ENCODE measurements around the gene PTPRT.

Gene PTPRT

DNA sequence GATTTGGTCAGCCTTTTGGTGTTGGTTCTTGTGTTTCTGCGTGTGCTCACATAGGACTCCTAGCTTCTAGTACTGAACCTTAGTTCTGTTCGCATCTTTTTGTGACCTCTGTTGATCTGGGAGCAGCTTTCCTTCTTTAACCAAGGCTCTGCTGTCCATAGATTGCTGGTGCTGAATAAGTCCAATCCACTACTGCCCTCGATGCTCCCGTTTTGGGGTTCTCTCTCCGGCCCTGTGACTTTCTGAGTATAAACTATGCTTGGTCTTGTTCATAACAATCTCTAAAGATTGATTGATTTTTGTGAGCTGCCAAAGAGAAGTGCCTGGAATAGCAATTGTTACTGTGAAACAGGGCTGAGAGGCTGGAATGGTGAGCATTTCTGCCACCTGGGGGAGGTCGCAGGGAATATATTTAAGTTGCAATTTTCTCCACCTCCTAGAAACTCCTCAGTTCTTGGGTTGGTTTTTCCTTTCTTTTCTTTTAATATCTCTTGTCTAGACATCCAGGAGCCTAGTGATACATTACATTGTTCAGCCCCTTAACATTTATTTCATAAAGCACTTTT lies 1148.6 kb downstream of the PTPRT start:
- TF ChIP-seq, protein P1, sequence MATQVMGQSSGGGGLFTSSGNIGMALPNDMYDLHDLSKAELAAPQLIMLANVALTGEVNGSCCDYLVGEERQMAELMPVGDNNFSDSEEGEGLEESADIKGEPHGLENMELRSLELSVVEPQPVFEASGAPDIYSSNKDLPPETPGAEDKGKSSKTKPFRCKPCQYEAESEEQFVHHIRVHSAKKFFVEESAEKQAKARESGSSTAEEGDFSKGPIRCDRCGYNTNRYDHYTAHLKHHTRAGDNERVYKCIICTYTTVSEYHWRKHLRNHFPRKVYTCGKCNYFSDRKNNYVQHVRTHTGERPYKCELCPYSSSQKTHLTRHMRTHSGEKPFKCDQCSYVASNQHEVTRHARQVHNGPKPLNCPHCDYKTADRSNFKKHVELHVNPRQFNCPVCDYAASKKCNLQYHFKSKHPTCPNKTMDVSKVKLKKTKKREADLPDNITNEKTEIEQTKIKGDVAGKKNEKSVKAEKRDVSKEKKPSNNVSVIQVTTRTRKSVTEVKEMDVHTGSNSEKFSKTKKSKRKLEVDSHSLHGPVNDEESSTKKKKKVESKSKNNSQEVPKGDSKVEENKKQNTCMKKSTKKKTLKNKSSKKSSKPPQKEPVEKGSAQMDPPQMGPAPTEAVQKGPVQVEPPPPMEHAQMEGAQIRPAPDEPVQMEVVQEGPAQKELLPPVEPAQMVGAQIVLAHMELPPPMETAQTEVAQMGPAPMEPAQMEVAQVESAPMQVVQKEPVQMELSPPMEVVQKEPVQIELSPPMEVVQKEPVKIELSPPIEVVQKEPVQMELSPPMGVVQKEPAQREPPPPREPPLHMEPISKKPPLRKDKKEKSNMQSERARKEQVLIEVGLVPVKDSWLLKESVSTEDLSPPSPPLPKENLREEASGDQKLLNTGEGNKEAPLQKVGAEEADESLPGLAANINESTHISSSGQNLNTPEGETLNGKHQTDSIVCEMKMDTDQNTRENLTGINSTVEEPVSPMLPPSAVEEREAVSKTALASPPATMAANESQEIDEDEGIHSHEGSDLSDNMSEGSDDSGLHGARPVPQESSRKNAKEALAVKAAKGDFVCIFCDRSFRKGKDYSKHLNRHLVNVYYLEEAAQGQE (IDR thresholded peaks at IDR 0.05; ENCODE audit: low read depth), result peak; percentile 73
- TF ChIP-seq TAF1 (IDR thresholded peaks at IDR 0.05; ENCODE audit: low read depth) (no peak), RAD21 (IDR thresholded peaks at IDR 0.05; ENCODE audit: low read depth) (no peak)

DNA sequence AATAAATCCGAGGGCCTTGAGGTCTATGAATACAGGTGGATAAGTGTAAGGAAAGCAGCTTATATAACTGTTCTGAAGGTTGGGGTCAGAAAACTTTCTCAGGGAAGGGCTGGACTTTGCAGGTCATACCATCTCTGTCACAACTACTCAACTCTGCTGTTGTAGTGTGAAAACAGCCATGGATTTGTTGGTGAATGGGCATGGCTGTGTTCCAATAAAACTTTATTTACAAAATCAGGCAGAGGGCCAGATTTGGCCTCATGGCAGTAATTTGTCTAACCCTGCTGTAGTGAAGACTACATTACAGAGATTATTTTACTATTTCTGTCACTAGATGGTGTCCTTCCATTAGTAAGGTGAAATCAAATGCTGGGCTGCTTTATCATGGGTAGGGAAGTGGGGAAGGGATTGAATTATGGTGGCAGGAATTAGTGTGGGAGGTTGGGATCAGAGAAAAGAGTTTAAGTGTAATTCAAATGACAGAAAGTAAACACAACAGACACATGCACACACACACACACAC lies 1161.9 kb downstream of the PTPRT start:
- no peak for TF ChIP-seq TAF1 (IDR thresholded peaks at IDR 0.05; ENCODE audit: low read depth)
- TF ChIP-seq EP300 (IDR thresholded peaks at IDR 0.05; ENCODE audit: borderline replicate concordance), result no peak
- TF ChIP-seq NFIC (IDR thresholded peaks at IDR 0.05), result no peak
- no peak for TF ChIP-seq MAX (IDR thresholded peaks at IDR 0.05)
- no peak for TF ChIP-seq USF1 (IDR thresholded peaks at IDR 0.05)
- TF ChIP-seq TCF12 (IDR thresholded peaks at IDR 0.05; ENCODE audit: low read depth), result no peak

GRCh38 chr20:42026599-42026998 lies 1163.1 kb downstream of the PTPRT start:
- no peak for TF ChIP-seq TAF1 (IDR thresholded peaks at IDR 0.05; ENCODE audit: low read depth)
- no peak for TF ChIP-seq TEAD4 (IDR thresholded peaks at IDR 0.05)
- TF ChIP-seq USF1 (IDR thresholded peaks at IDR 0.05), result no peak
- TF ChIP-seq RAD21 (IDR thresholded peaks at IDR 0.05; ENCODE audit: low read depth), result no peak
- TF ChIP-seq FOXM1 (IDR thresholded peaks at IDR 0.05; ENCODE audit: borderline replicate concordance, low read depth), result no peak
- TF ChIP-seq EGR1 (IDR thresholded peaks at IDR 0.05), result no peak
- TF ChIP-seq MAX (IDR thresholded peaks at IDR 0.05), result no peak
- no peak for TF ChIP-seq TCF12 (IDR thresholded peaks at IDR 0.05; ENCODE audit: low read depth)
- TF ChIP-seq CEBPB (IDR thresholded peaks at IDR 0.05), result no peak
- TF ChIP-seq CREB1 (IDR thresholded peaks at IDR 0.05; ENCODE audit: low read depth), result no peak
- no peak for TF ChIP-seq YY1 (IDR thresholded peaks at IDR 0.05; ENCODE audit: low read depth)

DNA sequence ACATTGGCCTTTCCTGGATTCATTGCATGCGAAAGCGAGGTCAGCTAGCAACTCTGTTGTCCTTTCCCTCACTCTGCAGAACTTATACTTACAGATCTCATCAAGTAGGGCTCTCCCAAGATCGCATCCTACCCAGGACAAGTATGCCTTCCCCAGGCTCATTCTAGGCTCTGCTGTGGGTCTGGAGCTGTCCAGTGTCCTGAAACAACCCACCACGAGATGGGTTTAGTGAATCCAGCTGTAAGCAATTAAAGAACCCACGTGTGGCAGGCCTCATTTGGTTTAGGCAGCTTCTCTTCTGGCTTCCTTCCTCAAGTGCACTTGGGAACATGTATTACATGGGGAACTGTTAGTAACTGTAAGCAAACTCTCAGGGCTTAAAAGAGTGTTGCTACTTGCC lies 1165.1 kb downstream of the PTPRT start:
- TF ChIP-seq, protein P1 (IDR thresholded peaks at IDR 0.05; ENCODE audit: low read depth), result peak; percentile 82
- TF ChIP-seq NFIC (IDR thresholded peaks at IDR 0.05), result no peak

Data from Ishikawa (cell line).